Neutrophil (primary cell): ENCODE results near the gene SCIMP.
"Not testable (repeated sequence)": the region's sequence is repeated elsewhere in the genome, so short reads cannot be mapped to it uniquely, and the experiment has no call there.

ENCODE experiments used
- H3K27ac ChIP-seq: fragments of 200-600 bp; sonication (generic); 2 replicates; pipeline ENCODE4 v1.5.1; 2016; ENCODE audit warnings: mild to moderate bottlenecking, moderate library complexity
- H3K27me3 ChIP-seq: fragments of 200-600 bp; sonication (generic); 2 replicates; pipeline ENCODE4 v1.6.0; 2016; ENCODE audit warnings: mild to moderate bottlenecking
- H3K36me3 ChIP-seq: fragments of 200-600 bp; sonication (generic); 2 replicates; pipeline ENCODE4 v1.5.1; 2017
- H3K4me1 ChIP-seq, 2 experiments: fragments of 200-600 bp in 1 of 2; sonication (generic) in 1 of 2; 1 replicate in 1 of 2; 2 replicates in 1 of 2; pipeline versions ENCODE4 v1.5.1 to v1.6.1; 2013 to 2016; ENCODE audit warnings: low read depth in 1 of 2, low read length in 1 of 2, mild to moderate bottlenecking in 1 of 2, moderate library complexity in 1 of 2; ENCODE audit not compliant: control insufficient read depth in 1 of 2, insufficient read depth in 1 of 2
- H3K4me3 ChIP-seq, 2 experiments: fragments of 200-600 bp in 1 of 2; sonication (generic) in 1 of 2; 1 replicate in 1 of 2; 2 replicates in 1 of 2; pipeline ENCODE4 v1.5.1; 2013 to 2016; ENCODE audit warnings: low read depth in 1 of 2, low read length in 1 of 2, mild to moderate bottlenecking in 1 of 2, moderate library complexity in 1 of 2
- H3K9me3 ChIP-seq: fragments of 200-600 bp; sonication (generic); 2 replicates; pipeline ENCODE4 v1.5.1; 2016
- CTCF ChIP-seq: fragments of 200-600 bp; sonication (generic); IDR thresholded peaks from 2 replicates; pipeline ENCODE4 v1.5.1; 2016; ENCODE audit warnings: antibody characterized with exemption

SCIMP gene

GRCh38 chr17:5181509-5182305 lies 53.0 kb downstream of the SCIMP start:
- no peaks in the 10 kb centered on the region for H3K4me1 ChIP-seq
- no peaks in the 10 kb centered on the region for H3K27me3 ChIP-seq
- TF ChIP-seq CTCF: no peak
- H3K36me3 ChIP-seq: no peaks in the 10 kb centered on the region
- no peak overlapping the region for H3K4me3 ChIP-seq
- H3K9me3 ChIP-seq: peaks cover 59% of the 10 kb centered on the region
- H3K27ac ChIP-seq: no peak overlapping the region

GRCh38 chr17:5179003-5179402 lies 55.7 kb downstream of the SCIMP start:
- TF ChIP-seq CTCF: no peak
- no peaks in the 10 kb centered on the region for H3K36me3 ChIP-seq
- H3K27ac ChIP-seq: no peak overlapping the region
- H3K4me3 ChIP-seq: no peak overlapping the region
- peaks cover 52% of the 10 kb centered on the region for H3K9me3 ChIP-seq
- H3K27me3 ChIP-seq: no peaks in the 10 kb centered on the region
- peaks cover 0 to 4% of the 10 kb centered on the region in 2 experiments for H3K4me1 ChIP-seq

GRCh38 chr17:5175027-5175426 lies 59.6 kb downstream of the SCIMP start:
- H3K27ac ChIP-seq, H3K36me3 ChIP-seq, H3K27me3 ChIP-seq, H3K4me3 ChIP-seq, H3K4me1 ChIP-seq: not testable (repeated sequence)
- H3K9me3 ChIP-seq: peaks cover 16% of the 10 kb centered on the region

- not testable (repeated sequence) for H3K4me3 ChIP-seq, H3K9me3 ChIP-seq, H3K27me3 ChIP-seq, H3K27ac ChIP-seq, H3K36me3 ChIP-seq
- peaks cover 8 to 22% of the 10 kb centered on the region in 2 experiments for H3K4me1 ChIP-seq
Measured at GRCh38 chr17:5165791-5166564, 68.7 kb downstream of the SCIMP start.

GRCh38 chr17:5164436-5164835 lies 70.2 kb downstream of the SCIMP start:
- H3K4me3 ChIP-seq: no peak overlapping the region
- H3K9me3 ChIP-seq: no peaks in the 10 kb centered on the region
- no peak for TF ChIP-seq CTCF
- peaks cover 8 to 22% of the 10 kb centered on the region in 2 experiments for H3K4me1 ChIP-seq
- H3K27me3 ChIP-seq: no peaks in the 10 kb centered on the region
- no peak overlapping the region for H3K27ac ChIP-seq
- no peaks in the 10 kb centered on the region for H3K36me3 ChIP-seq

GRCh38 chr17:5161793-5162192 lies 72.9 kb downstream of the SCIMP start:
- peaks cover 8 to 17% of the 10 kb centered on the region in 2 experiments for H3K4me1 ChIP-seq
- not testable (repeated sequence) for H3K27me3 ChIP-seq

GRCh38 chr17:5160702-5161101 lies 74.0 kb downstream of the SCIMP start:
- H3K27me3 ChIP-seq, H3K36me3 ChIP-seq, H3K9me3 ChIP-seq, H3K4me3 ChIP-seq, H3K27ac ChIP-seq: not testable (repeated sequence)
- peaks cover 4 to 12% of the 10 kb centered on the region in 2 experiments for H3K4me1 ChIP-seq

More at GRCh38 chr17:5161793-5162192, 72.9 kb downstream of the SCIMP start:
- H3K4me3 ChIP-seq, H3K27ac ChIP-seq, H3K36me3 ChIP-seq, H3K9me3 ChIP-seq: not testable (repeated sequence)
